HTERT RPE-1 (cell line): ENCODE results near the gene INTS11.

Source experiments
- in situ Hi-C: fragments of 300-500 bp; cut with MboI; formaldehyde crosslinking; loops from 4 replicates; pipeline ENCODE4 v1.14.3; 2020; ENCODE audit warnings: low sequenced_read_pairs

The INTS11 gene

DNA sequence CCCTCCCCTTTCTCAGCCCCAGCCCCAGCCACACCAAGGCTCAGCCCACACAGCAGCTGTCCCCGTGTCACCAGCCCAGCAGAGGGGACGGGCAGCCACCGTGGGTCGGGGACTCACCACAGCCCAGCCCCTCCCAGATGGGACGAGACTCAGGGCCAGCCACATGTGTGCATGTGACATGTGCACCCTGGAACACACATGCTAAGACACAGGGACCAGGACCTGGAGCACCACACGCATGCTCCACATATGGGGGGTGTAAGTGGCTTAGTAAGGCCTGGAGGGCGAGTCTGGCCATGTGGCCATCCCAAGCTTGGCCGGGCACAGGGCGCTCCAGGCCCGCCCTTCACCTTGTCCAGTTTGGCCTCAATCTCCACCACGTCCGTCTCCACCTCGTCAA lies 20.7 kb downstream of the INTS11 start:
- in situ Hi-C loops = no loop called here

DNA sequence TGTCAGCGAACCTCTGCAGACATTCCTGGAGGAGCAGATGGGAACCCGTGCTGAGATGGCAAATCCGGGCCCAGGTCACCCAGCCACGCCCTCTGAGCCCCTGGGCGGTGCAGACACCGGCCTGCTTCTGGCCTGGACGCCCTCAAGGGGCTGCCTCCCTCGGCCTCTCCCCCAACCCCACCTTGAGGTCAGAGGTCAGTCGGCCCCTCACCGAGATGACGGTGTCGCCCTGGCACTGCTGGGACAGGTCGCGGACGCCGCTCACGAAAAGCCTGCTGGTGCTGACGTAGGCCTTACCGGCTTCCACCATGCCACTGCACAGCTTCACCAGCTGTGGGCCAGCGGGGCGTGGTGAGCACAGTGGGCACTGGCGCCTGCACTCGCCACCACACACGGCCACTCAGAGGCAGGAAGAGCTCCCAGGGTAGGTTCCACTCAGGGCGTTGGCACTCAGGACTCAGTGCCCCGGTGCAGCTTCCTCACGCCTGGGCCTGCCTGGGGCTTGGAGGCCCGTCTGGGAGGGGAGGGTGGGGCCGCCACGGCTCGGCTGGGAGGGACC lies 21.4 kb downstream of the INTS11 start:
- in situ Hi-C loops = no loop called here

DNA sequence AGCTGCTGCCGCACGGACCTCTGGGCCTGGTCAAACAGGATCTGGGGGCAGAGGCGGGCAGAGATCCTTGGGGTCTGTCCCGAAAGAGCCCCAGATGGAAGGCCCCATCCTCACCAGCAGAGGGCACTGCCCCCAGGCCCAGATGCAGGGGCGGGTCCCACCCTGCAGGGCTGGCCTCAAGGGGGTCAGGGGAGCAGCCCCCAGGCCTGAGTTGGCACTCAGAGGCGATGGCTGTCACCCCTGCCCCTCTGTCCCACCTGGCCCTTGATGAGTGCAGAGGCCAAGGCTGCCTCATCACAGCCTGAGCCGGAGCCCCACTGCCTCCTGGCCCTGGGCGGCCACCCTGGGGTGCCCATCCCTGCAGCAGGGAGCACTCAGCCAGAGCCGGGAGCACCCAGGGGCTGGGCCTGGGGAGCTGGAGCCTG lies 22.4 kb downstream of the INTS11 start:
- in situ Hi-C loops = no loop called here

DNA sequence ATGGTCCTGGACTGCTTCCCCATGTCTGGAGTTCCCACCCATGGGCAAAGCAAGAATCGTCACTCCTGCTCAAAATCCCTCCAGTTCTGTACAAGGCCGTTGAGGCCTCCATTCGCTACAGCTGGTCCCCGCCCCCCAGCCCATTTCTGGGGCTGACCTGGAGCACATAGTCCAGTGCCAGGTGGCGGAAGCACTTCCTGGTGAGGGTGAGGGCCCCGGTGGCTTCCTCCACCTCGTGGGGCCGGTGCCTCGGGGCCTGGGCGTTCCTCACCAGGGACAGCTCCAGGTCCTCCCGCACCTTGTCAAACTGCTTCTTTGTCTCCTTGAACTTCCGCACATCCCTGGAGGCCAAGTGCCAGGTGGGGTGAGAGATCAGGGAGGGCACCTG lies 24.1 kb downstream of the INTS11 start:
- in situ Hi-C loops = no loop called here

DNA sequence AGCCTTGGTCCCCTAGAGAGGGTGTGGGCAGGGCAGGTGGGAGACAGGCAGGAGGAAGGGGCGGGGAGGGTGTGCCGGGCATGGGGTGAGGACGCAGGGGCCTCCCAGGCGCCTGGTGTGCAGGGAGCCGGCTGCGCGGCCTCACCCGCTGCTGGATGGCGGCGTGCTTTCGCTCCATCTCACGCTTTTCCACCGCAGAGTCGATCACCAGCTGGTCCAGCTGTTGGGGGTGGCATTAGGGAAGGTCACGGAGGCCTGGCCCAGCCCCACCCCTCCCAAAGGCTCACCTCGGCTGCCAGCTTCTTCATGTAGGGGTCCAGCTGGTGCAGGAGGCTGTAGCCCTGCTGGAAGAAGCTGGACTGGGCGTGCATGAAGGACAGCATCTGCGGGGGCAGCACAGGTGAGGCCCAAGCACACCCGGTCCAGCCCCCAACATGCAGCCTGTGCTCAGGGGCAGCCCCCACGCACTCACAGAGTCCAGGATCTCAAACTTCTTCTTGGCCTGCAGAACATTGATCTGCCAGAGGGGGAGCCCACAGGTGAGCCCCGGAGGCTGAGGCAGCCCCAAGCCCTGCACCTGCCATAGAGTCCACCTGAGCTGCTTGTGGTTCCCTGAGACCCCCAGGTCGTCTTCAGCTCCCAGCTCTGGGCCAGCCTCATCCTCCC lies 24.6 kb downstream of the INTS11 start:
- in situ Hi-C loops = no loop called here

DNA sequence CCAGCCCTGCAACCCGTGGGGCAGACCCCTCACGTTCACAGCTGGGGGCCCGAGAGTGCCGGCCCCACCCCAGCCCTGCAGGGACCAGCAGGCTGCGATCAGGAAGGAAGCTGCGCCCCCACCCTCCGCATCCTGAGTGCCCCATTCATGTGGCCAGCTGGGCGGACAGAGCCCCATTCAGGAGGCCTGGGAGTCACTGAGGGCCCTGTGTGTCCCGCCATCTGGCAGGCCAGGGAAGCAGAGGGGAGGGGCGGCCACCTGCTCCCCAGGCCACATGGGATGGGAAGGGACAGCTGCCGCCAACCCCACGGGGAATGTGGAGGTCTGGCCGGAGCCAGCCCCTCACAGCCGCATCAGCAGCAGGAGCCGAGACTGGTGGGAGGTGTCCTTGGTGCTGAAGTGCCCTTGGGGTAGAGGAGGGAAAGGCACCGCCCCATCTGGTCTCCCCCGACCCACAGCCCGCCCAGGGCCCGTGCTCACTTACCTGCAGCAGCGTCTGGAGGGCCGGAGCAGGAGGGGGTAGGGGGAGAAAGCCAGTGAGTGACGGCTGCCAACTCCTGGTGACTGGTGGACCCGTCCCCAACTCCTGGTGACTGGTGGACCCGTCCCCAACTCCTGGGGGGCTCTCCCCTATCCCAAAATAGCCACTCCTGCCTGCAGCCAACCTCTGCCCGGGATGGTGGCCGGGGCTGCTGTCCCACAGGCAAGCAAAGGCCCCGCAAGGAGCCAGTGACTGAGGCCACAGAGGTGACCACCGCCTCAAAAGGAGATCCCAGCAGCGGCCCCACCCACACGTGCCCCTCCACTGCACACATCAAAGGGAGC lies 25.4 kb downstream of the INTS11 start:
- in situ Hi-C loops = no loop called here

DNA sequence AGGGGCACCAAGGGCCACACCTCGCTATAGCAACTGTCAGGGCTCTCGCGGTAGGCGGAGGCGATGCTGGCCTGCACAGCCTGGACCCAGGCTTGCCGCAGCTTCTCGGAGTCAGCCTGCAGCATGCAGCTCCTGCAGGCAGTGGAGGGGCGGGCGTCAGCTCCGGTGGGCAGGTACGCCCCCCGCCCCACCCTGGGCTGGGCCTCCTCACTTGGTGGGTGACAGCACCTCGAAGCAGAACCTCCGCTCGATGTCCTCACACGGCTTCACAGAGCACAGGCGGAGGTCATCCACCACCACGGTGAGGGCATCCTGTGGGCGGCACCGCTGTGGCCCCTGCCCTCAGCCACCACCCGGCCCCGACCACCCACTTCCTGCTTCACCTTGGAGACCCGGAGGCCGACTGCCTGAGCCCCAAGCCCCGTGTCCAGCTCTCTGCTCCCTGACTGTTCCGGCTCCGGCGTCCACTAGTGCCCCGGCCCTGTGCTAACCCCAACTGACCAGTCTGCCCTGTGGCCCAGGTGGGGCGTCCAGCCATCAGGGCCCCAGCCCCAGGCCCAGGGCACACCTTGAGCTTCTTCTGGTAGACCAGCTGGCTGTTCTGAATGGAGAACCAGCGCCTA lies 26.5 kb downstream of the INTS11 start:
- in situ Hi-C loops = no loop called here

DNA sequence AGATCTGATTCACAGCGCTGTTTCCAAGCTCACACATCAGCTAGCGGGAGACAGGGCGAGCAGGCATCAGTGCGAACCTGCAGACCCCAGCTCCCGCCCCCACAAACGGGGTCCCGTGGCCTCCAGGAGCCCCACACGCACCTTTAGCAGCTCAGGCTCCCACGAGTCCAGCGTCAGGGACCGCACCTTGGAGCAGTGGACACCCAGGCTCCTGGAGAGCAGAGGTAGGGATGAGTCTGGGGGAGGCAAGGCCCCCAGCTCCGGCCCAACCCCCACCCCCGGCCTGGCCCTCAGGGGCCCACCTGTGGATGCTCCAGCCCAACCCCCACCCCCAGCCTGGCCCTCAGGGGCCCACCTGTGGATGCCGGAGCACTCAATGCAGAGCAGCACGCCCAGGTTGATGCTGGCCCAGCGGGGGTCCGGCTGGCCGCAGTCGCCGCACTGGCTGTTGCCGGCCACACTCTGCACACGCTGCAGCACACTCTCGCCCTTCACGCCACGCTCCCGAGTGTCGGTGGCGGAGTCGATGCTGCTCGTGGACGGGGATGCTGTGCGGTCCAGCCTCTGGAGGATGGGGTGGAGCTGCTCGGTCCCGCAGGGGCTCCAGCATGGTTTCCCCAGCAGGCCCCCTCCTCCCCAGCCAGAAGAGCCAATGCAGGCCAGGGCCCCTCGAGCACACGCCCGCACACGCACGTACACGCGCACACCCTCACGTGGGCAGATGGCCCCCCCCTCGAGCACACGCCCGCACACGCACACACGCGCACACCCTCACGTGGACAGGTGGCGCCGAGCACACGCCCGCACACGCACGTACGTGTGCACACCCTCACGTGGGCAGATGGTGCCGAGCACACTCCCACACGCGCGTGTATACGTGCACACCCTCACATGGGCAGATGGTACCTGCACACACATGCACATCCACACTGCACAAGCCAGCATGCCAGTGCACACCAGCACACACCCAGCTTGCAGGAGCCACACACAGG lies 28.1 kb downstream of the INTS11 start:
- in situ Hi-C loops = no loop called here

DNA sequence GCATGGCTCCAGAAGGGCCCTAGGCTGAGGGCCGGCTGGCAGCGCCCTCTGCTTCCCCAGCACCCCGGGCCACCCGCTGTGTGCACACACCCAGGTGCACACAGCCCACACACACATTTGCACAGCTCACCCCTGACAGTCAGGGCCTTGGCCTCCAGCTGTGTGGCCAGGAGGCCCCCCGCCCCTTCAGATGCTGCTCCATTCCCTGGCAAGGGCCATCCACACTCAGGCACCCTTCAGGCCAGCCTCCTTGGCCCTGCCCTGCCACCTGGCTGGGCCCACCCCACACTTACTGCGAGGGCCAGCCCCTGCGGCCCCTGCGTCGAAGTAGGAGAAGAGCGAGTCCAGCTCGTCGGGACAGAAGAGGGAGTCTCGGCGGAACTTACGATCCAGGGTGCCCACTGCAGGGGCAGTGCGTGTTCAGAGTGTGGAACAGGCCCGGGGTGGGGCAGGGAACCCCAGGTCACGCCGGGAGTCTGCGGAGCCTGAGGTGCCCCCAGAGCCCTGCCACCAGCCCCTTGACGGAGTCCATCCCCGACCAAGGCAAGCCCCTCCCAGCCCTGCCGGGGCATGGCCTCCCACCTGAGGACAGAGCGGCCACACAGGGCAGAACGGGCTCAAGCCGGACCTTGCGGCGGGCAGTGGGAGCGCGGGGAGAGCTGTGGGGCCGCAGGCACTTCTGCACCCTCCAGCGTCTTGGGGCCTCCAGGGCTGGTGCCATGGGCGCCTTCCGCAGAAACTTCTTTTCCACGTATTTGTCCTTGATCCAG lies 29.1 kb downstream of the INTS11 start:
- in situ Hi-C loops = no loop called here

DNA sequence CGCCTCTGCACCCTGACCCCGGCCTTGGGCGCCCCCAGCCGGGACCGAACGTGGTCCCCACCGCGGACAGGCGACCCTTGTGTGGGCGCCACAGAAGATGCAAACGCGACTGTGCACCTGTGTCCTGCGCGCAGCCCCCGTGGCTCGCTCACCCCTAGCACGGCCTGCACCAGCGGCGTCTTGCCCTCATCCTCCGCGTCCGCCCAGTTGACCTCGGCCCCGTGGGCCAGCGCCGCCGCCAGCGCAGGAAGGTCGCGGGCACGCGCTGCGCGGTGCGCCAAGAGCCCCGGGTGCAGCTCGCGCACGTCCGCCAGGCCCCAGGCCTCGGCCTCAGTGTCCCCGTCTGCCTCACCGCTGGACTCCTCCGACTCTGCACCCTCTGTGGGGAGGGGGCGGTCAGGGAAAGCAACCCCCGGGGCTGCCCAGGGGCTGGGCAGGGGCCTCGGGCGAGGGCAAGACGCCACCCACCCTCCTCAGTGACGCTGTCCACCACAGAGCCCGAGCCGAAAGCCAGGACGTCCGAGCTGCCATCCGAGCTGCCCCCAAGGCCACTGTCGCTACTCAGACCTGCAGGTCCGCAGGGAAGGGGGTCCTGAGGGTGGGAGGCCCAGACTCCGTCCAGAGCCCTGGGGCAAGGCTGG lies 30.1 kb downstream of the INTS11 start:
- in situ Hi-C loops = no loop called here

DNA sequence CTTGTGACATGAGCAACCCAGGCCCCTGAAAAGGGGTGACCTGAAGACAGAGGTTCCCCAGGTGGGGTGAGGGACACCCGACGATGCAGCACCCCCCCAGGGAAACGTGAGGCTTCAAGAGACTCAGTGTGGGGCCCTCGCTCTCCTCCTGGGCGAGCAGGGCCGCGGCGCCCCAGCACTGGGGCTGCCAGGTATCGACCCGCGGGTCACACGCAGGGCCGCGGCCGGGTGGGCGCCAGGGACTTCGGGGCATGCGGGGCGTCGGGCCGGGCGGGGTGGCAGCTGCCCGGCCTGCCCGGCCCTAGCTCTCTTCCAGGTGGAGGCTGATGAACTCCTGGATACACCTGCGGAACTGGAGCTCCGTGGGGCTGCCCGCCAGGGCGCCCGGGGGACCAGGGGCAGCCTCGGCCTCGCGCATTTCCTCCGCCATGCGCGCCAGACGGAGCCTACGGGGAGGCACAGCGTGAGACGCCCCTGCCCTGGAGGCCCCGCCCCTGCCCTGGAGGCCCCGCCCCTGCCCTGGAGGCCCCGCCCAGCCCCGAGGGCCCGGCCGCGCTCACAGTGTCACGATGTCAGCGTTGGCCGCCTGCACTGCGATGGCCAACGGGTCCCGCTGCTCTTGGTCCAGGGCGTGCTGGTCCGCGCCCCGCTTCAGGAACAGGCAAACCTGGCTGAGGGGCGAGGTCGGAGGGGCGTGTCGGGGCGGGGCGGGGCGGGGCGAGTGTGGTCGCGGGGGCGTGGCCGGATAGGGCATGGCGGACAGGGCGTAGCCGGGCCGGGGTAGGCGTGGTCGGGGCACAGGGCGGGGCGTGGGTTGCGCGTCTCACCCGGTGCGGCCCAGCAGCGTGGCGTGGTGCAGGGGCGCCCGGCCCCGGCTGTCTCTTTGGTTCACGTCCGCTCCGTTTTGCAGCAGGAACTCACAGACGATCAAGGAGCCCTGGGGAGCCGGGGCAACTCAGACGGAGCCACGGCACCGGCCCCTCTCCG lies 30.9 kb downstream of the INTS11 start:
- in situ Hi-C loops = no loop called here

DNA sequence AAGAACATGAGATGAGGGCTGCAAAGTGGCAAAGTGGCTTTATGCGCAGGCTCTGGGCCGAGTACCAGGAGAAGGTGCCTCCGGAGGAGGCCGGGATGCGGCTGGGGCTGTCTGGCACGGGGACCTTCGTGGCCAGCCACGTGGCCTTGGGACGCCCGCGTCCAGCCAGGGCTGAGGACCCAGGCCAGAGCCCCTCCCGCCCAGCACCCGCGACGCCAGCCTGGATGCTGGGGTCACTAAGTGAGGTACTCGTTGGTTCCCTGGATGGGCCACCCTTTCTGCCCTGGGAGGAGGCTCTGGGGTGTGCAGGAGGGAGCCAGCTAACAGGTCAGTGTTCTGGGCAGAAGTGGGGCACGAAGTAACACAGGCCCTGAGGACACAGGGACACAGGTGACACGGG lies 31.6 kb downstream of the INTS11 start:
- in situ Hi-C loops = no loop called here

DNA sequence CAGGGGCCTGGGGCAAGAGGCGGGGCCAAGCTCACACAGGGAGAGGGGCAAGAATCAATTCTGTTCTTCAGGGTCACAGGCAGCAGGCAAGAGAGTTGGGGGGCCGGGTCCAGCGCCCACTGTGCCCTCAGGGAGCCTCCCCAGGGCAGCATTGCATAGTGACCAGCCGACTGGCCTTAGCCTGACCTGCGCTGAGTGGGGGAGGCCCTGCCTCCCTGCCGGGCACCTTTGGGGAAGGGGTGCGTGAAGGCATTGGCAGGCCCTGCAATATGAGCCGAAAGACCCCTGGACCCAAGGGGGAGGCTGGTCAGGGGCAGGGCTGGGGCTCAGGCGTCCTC lies 32.0 kb downstream of the INTS11 start:
- in situ Hi-C loops = no loop called here

DNA sequence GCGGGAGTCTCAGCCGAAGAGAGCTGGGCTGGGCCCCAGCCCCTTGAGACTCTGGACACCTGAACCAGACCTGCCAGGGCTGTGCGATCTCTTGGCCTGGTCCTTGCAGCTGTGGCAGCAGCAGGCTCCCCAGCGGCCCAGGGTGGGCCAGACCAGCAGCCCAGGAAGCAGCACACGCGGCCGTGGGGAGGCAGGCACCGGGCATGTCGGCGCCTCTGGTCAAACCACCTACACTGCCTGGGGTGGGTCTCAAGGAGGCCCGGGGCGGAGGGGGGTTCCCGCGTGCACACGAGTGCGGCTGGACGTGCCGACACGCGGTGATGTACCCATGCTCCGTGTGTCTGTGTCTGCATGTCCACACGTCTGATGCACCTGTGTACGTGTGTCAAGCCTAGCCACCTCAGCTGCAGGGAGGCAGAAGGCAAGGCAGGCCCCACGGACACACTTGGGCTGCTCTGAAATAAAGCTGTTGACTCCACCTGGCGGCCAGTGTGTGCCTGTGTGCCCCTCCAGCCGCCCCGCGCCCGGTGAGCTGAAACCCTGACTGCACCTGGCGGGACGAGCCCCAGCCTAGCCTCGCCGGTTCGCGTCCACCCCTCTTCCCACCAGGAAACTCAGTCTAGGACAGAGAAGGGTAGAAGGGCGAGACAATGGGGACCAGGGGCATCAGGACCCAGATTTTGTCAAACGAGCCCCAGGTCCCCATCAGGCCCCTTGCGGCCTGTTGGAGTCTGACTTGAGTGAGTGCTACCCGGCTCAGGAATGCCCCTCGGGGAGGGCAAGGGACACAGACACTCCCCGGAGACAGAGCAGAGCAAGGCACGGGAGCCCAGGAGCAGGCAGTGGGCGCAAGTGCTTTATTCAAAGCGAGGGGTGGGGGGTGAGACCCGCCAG lies 32.7 kb downstream of the INTS11 start:
- in situ Hi-C loops = no loop called here

DNA sequence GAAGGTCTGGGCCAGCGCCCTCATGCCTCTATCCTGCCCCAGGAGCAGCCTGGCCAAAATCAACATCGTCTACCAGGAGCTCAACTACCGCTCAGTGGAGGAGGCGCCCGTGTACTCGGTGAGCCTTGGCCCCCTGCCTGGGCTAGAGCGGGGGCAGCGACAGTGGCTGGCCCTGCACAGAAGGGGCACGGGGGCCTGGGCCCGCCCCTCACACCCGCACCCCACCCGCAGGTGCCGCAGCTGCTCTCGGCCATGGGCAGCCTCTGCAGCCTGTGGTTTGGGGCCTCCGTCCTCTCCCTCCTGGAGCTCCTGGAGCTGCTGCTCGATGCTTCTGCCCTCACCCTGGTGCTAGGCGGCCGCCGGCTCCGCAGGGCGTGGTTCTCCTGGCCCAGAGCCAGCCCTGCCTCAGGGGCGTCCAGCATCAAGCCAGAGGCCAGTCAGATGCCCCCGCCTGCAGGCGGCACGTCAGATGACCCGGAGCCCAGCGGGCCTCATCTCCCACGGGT lies 33.4 kb downstream of the INTS11 start:
- in situ Hi-C loops = no loop called here

DNA sequence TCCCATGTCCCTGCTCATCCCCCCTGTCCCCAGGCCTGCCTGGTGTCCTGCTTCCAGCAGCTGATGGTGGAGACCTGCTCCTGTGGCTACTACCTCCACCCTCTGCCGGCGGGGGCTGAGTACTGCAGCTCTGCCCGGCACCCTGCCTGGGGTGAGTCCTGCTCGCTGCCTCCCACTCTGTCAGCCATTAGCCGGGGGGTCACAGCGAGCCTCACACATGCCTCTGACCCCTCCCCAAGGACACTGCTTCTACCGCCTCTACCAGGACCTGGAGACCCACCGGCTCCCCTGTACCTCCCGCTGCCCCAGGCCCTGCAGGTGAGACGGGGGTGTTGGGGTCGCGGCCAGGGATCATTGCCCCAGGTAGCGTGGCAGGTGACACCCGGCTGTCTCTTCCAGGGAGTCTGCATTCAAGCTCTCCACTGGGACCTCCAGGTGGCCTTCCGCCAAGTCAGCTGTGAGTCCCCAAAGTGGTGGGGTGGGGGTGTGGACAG lies 34.2 kb downstream of the INTS11 start:
- in situ Hi-C loops = no loop called here
